Suprapubic skin (tissue), 4 donors: ENCODE results near the gene LIPC. TPM values are rescaled to one million over a fixed set of nuclear protein-coding genes. Genes with fewer than 3 reads are reported as not detected.

Experiments
- DNase-seq, 2 donors: peaks; one replicate each; pipeline ENCODE4 v3.0.0-alpha.2; 2019; ENCODE audit warnings: low spot score in 2 of 2
- H3K27ac ChIP-seq: fragments of 200-600 bp; sonication (generic); one replicate; pipeline ENCODE4 v1.5.1; 2019
- H3K27me3 ChIP-seq: fragments of 200-600 bp; sonication (generic); one replicate; pipeline ENCODE4 v1.5.1; 2019
- H3K36me3 ChIP-seq: fragments of 200-600 bp; sonication (generic); one replicate; pipeline ENCODE4 v1.5.1; 2019
- H3K4me1 ChIP-seq: fragments of 200-600 bp; sonication (generic); one replicate; pipeline ENCODE4 v1.5.1; 2019
- H3K4me3 ChIP-seq: fragments of 200-600 bp; sonication (generic); one replicate; pipeline ENCODE4 v1.5.1; 2019; ENCODE audit warnings: mild to moderate bottlenecking
- H3K9me3 ChIP-seq: fragments of 200-600 bp; sonication (generic); one replicate; pipeline ENCODE4 v1.5.1; 2019
- CTCF ChIP-seq, 2 donors: fragments of 200-600 bp in 1 of 2; fragments of 450-650 bp in 1 of 2; sonication (generic) in 1 of 2; IDR thresholded peaks; one replicate each; pipeline ENCODE4 v1.5.1; 2016 to 2019; ENCODE audit warnings: antibody characterized with exemption in 2 of 2, mild to moderate bottlenecking in 1 of 2, moderate library complexity in 1 of 2
- EP300 ChIP-seq: sonication (generic); formaldehyde crosslinking; IDR thresholded peaks from one replicate; pipeline ENCODE4 v1.6.1; 2017; ENCODE audit warnings: antibody characterized with exemption
- POLR2A ChIP-seq, 2 donors: fragments of 450-650 bp; IDR thresholded peaks; one replicate each; pipeline ENCODE4 v1.6.1; 2017; ENCODE audit warnings: antibody characterized with exemption in 2 of 2, mild to moderate bottlenecking in 2 of 2, moderate library complexity in 2 of 2
- POLR2AphosphoS5 ChIP-seq, 3 donors: sonication (generic); formaldehyde crosslinking; IDR thresholded peaks; one replicate each; pipeline ENCODE4 v1.6.1; 2017; ENCODE audit warnings: antibody characterized with exemption in 3 of 3
- WGBS: methylation state at CpG from one replicate; pipeline ENCODE4 v1.1.5; 2018; 5-methylcytosine and 5-hydroxymethylcytosine counted together
- total RNA-seq, 4 donors: library from RNA; depleted of rRNA; stranded (reverse); fragments of >200 nt; gene quantifications; one replicate each; pipeline ENCODE4 v1.1.0, GENCODE V29; 2016

Gene LIPC
- total RNA-seq, 4 donors from 2014 or later, result 0.26 to 0.96 TPM; not detected in 2

- no peaks in the 10 kb centered on the region for H3K9me3 ChIP-seq
- no peaks in the 10 kb centered on the region for H3K36me3 ChIP-seq
- H3K27ac ChIP-seq, result no peak overlapping the region
- no peak overlapping the region for H3K4me3 ChIP-seq
- TF ChIP-seq EP300, result no peak
- H3K27me3 ChIP-seq, result no peaks in the 10 kb centered on the region
- no peak for DNase-seq
- peaks cover 17% of the 10 kb centered on the region for H3K4me1 ChIP-seq
- WGBS, result 68% methylated on average over 3 of the region's 3 CpGs
Observed at GRCh38 chr15:58556541-58556940, 124.8 kb downstream of the LIPC start.

DNA sequence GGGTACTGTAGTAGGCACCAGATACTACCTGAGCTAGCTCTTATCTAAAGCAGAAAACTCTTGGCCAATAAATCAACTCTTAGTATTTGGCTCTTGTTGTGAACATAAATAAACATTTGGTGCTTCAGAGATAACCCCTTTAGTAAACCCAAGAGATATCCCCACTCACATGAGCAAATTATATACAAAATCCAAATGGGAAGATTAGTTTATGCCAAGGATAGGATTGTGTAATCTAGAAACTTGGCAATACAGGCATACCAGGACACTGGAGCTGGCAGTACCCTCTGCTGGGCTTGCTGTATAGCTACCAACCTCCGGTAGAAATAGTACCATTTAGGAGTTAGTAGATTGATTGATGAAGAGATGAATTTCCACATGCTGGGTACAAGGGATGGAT is 127.0 kb downstream of the LIPC start:
- no peaks in the 10 kb centered on the region for H3K27me3 ChIP-seq
- 67% methylated on average over 1 of the region's 1 CpG for WGBS
- H3K4me1 ChIP-seq, result peaks cover 4% of the 10 kb centered on the region
- no peak overlapping the region for H3K27ac ChIP-seq
- TF ChIP-seq EP300 (no peak), POLR2A (IDR thresholded peaks at IDR 0.05) (no peak), POLR2AphosphoS5 (IDR thresholded peaks at IDR 0.05) (no peak), CTCF (IDR thresholded peaks at IDR 0.05) (no peak)
- H3K4me3 ChIP-seq, result no peak overlapping the region
- H3K36me3 ChIP-seq, result no peaks in the 10 kb centered on the region
- H3K9me3 ChIP-seq, result no peaks in the 10 kb centered on the region
- DNase-seq, result no peak

GRCh38 chr15:58559904-58560588 is 128.3 kb downstream of the LIPC start:
- WGBS, result 71% methylated on average over 6 of the region's 6 CpGs
- Histone ChIP-seq H3K27me3 (no peaks in the 10 kb centered on the region), H3K4me1 (peaks cover 4% of the 10 kb centered on the region), H3K9me3 (no peaks in the 10 kb centered on the region), H3K36me3 (no peaks in the 10 kb centered on the region), H3K27ac (no peak overlapping the region), H3K4me3 (no peak overlapping the region)
- DNase-seq, result no peak
- TF ChIP-seq EP300, result no peak
- TF ChIP-seq POLR2A (IDR thresholded peaks at IDR 0.05), result no peak
- no peak for TF ChIP-seq POLR2AphosphoS5 (IDR thresholded peaks at IDR 0.05)
- no peak for TF ChIP-seq CTCF (IDR thresholded peaks at IDR 0.05)

DNA sequence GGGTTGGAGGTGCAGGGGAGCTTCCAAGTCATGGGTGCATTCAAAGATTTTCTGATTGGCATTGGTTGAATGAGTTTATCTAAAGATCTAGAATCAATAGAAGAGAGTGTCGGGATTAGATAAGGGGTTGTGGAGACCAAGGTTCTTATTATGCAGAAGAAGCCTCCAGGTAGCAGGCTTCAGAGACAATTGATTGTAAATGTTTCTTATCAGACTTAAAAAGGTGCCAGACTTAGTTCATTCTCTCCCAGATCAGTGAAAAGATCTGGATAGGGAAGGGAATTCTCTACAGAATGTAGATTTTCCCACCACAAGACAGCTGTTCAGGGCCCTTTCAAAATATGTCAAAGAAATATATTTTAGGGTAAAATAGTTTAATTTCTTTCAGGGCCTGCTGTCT is 129.5 kb downstream of the LIPC start:
- Histone ChIP-seq H3K9me3 (no peaks in the 10 kb centered on the region), H3K4me1 (peaks cover 4% of the 10 kb centered on the region), H3K4me3 (no peak overlapping the region), H3K27ac (no peak overlapping the region), H3K36me3 (no peaks in the 10 kb centered on the region), H3K27me3 (no peaks in the 10 kb centered on the region)
- WGBS, result 0% methylated on average over 1 of the region's 1 CpG
- DNase-seq, result no peak
- TF ChIP-seq EP300 (no peak), CTCF (IDR thresholded peaks at IDR 0.05) (no peak), POLR2A (IDR thresholded peaks at IDR 0.05) (no peak), POLR2AphosphoS5 (IDR thresholded peaks at IDR 0.05) (no peak)

- TF ChIP-seq EP300 (no peak), POLR2A (IDR thresholded peaks at IDR 0.05) (no peak), CTCF (IDR thresholded peaks at IDR 0.05) (no peak), POLR2AphosphoS5 (IDR thresholded peaks at IDR 0.05) (no peak)
- Histone ChIP-seq H3K9me3 (no peaks in the 10 kb centered on the region), H3K4me3 (no peak overlapping the region), H3K27ac (no peak overlapping the region), H3K36me3 (no peaks in the 10 kb centered on the region), H3K27me3 (no peaks in the 10 kb centered on the region), H3K4me1 (no peaks in the 10 kb centered on the region)
- DNase-seq, result no peak
- 45% methylated on average over 3 of the region's 3 CpGs for WGBS
Observed at GRCh38 chr15:58562135-58562534, 130.3 kb downstream of the LIPC start.

- Histone ChIP-seq H3K27me3 (no peaks in the 10 kb centered on the region), H3K36me3 (no peaks in the 10 kb centered on the region), H3K27ac (no peak overlapping the region), H3K4me3 (no peak overlapping the region), H3K9me3 (no peaks in the 10 kb centered on the region), H3K4me1 (no peaks in the 10 kb centered on the region)
- 86% methylated on average over 5 of the region's 6 CpGs for whole genome bisulfite sequencing
- no peak for DNase-seq
- no peak for TF ChIP-seq POLR2A (IDR thresholded peaks at IDR 0.05)
- no peak for TF ChIP-seq POLR2AphosphoS5 (IDR thresholded peaks at IDR 0.05)
- TF ChIP-seq CTCF (IDR thresholded peaks at IDR 0.05), result no peak
- TF ChIP-seq EP300, result no peak
Observed at GRCh38 chr15:58564981-58565380, 133.2 kb downstream of the LIPC start.
